Activated CD4-positive, alpha-beta T cell treated with anti-CD3 and anti-CD28 coated beads, Interleukin-2, amount 50 U/mL, for 4 hours (primary cell): Measurements from ENCODE around the gene NACA2.
"Not testable (repeated sequence)": the region's sequence is repeated elsewhere in the genome, so short reads cannot be mapped to it uniquely, and the experiment has no call there.

Experiments used
- DNase-seq, 2 experiments: peaks; one replicate each; pipeline ENCODE4 v3.0.0-alpha.2; 2020

The NACA2 gene

DNA sequence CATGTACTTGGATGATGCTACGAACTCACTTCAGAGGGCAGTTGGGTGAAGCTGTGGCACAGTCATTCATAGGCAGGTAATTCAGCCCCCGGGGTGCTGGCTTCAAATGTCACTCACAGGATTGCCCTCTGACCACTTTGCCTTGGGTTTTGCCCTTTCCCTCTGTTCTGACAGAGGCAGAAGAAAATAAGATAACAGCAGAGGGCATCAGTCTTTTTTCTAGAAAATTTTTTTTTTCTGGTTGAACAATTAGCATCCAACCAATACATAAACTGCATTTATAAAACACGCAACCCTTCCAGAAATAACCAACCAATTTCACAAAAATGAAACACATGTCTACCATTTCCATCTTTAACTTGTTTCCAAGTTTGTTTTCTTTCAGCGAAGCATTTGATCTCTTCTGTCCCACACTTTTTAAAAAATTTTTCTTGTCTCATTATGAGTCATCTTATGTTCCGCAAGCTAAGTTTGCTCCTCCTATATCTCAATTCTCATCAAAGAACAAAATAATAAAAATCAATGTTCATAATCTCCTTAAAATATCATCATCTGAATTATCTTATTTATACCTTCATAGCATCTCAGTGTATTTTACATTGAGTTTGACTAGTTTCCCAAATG lies 15.6 kb downstream of the NACA2 start:
- no peak for DNase-seq

DNA sequence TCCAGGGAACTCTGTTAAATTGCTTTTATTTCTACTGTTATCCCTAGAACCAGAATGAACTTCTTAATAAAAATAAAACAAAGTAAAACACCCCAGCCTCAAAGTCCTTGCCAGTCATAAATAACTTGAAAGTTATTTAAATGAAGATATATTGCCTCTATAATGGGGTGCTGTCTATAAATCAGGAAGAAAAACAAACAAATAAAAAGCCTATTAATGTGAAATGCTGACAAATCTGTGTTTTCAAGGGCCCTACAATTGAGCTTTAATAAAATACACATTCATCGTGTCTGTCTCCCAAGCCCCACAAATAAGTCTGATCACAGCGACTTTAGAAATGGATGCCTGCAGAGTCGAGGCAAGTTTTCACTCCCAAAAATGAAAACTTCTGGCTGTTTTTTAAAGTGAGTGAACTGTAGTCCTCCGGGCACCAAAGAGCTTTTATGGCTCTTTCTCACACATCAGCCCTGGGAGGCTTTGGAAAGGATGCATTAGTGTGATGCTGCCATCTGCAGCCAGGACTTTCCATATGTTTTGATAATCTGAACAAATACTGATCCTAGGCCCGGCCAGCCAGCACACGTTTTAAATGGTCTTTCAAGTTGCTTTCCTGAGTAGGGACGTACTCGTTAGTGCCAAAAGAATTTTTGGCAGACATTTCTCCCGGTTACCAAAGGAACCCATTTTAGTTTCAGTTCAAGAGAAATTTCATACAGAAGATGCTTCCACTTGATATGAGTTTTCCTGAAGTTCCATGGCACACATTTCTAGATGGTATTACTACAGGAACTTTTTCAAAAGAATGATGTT lies 16.3 kb downstream of the NACA2 start:
- DNase-seq = no peak

DNA sequence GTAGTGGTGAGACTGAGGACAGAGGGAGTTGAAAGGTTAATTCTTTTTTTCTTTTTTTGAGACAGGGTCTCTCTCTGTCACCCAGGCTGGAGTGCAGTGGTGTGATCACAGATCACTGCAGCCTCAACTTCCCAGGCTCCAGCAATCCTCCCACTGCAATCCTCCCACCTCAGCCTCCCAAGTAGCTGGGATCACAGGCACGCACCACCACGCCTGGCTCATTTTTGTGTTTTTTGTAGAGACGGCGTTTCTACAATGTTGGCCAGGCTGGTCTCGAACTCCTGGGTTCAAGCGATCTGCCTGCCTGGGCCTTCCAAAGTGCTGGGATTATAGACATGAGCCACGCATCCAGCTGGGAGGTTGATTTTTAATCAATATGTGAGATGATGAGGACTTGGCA lies 18.5 kb downstream of the NACA2 start:
- not testable (repeated sequence) for DNase-seq

DNA sequence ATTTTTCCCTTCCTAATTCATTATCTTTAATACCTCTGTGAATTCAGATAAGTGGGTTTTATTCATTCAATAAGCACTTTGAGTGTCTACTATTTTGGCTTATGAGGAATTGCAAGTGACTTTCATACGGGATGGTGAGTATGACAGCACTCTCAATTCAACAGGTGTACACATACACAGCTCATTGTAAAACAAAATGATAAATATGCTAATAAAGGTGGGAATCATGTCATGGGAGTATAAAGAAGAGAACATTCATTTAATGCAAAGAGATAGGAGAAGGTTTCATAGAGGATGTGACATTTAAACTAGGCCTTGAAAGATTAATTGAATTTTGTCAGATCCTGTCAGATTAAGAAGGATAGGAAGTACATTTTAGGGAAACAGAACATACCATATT lies 19.4 kb downstream of the NACA2 start:
- DNase-seq = no peak

DNA sequence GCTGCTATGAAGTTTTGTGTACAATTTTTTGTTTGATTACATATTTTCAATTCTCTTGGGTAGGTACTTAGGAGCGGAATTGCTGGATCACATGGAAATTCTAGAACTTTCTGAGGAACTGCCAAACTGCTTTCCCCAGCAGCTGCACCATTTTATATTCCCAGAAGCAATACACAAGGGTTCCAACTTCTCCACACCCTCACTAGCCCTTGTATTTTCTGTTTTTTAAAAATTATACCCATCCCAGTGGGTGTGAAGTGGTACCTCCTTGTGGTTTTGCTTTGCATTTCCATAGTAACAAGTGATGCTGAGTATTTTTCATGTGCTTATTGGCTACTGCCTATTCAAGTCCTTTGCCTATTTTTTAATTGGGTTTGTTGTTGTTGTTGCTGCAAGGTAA lies 20.9 kb downstream of the NACA2 start:
- DNase-seq = no peak

DNA sequence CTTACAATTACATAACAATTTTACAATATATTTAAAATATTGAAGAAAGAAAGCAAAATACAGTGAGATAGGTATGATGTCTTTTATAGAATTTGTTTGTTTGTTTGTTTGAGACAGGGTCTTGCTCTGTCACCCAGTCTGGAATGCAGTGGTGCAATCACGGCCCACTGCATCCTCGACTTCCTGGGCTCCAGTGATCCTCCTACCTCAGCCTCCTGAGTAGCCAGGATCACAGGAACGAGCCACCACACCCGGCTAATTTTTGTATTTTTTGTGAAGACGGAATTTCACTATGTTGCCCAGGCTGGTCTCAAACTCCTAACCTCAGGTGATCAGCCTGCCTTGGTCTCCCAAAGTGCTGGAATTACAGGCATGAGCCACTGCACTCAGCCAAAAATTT lies 21.5 kb downstream of the NACA2 start:
- not testable (repeated sequence) for DNase-seq

DNA sequence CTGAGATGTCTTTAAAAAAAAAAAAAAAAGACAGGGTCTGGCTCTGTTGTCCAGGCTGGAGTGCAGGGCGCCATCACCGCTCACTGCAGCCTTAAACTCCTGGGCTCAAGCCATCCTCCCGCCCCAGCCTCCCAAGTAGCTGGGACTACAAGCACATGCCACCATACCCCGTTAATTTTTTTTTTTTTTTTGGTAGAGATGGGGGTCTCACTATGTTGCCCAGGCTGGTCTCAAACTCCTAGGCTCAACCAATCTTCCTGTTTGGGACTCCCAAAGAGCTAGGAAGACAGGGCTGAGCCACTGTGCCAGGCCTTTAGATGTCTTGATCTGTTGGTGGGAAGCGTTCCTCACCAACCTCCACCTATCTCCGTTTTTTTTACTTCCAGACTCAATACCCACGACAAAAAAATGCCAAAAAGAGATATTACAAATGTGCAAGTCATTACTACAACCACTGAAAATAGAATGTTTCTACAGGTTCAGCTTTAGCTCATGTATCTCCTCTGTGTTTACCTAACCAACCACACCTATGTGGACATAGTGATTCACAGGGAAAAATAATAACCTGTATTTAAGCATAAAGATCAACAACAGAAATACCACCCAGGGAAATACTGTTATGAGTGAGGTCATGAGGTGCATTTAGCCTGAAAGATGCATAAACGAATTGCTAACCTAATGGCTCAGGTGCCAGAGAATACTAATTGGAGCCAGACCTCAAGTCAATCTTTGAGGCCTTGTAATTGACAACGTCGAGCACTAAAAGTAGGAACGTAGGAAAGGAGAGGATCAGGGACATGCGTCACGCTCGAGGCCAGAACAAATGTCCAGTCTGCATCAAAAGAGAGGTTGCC lies 22.6 kb downstream of the NACA2 start:
- DNase-seq = no peak

DNA sequence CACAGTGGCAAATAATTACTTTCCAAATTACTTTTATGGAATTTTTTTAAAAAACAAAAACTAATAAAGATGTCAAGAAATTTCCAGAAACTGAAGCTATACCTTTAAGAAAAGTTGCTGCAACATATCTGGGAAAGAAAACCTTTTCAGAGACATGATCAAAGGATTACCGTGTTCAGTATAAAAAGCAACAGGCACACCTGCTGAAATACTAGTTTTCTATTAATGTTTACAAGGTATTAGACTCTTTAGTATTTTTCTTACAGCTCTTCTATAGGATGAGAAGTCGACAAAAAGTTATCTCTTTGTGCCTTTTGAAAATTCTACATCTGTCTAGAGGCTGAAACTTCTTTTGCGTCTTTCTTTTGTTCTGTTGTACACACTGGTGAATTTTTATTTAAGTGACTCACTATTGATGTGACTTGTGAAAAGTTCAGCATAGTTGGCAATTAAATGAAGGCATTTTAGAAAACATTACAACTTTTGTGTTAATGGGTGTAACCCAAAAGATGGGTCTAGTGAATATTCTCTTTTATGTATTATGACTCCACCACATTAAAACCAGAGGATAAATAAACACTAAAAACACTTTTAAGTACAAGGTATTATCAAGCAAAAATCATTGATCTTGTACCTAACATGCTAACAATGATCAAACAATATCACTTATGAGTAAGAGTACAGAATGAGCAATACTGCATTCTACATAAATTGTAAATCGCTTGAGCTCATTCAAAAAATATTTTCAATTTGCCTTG lies 23.8 kb downstream of the NACA2 start:
- DNase-seq = no peak

DNA sequence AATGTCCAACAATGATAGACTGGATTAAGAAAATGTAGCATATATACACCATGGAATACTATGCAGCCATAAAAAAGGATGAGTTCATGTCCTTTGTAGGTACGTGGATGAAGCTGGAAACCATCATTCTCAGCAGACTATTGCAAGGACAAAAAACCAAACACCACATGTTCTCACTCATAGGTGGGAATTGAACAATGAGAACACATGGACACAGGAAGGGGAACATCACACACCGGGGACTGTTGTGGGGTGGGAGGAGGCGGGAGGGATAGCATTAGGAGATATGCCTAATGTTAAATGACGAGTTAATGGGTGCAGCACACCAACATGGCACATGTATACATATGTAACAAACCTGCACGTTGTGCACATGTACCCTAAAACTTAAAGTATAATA lies 24.6 kb downstream of the NACA2 start:
- not testable (repeated sequence) for DNase-seq

DNA sequence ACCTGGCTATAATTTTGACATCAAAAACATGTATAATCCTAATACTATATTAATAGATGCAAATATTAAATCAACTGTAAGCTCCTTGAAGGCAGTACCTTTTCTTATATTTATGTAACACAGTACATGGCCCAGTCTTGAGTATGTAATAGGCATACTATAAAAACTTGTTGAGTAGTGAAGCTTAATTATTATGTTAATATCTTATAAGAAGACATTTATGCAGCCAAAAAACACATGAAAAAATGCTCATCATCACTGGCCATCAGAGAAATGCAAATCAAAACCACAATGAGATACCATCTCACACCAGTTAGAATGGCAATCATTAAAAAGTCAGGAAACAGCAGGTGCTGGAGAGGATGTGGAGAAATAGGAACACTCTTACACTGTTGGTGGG lies 25.2 kb downstream of the NACA2 start:
- not testable (repeated sequence) for DNase-seq

DNA sequence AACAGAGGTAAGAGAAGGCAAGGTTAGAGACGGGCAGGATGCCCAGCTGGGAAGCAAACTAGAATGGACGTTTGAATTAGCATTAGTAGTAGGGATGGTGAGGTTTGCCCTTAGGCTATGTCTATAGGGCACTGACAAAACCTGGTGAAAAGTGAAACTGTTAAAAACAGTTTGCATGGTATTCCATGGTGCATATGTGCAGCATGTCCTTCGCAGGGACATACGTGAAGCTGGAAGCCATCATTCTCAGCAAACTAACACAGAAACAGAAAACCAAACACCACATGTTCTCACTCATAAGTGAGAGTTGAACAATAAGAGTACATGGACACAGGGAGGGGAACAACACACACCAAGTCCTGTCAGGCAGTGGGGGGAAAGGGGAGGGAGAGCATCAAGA lies 25.8 kb downstream of the NACA2 start:
- no peak for DNase-seq

DNA sequence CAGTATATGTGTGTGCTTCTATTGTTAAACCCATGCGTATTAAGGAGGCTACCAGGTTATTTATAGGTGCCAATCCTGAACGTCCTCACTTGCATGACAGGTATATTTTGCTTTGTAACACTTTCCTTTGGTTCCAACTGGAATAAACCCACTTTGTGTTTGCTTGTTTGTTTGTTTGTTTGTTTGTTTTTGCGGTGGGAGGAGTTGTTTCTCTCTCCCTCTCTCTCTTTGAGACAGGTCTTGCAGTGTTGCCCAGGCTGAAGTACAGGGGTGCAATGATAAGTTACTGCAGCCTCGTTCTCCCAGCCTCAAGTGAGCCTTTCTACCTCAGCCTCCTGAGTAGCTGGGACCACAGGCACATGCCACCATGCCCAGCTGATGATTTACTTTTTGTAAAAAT lies 28.7 kb downstream of the NACA2 start:
- DNase-seq = no peak

DNA sequence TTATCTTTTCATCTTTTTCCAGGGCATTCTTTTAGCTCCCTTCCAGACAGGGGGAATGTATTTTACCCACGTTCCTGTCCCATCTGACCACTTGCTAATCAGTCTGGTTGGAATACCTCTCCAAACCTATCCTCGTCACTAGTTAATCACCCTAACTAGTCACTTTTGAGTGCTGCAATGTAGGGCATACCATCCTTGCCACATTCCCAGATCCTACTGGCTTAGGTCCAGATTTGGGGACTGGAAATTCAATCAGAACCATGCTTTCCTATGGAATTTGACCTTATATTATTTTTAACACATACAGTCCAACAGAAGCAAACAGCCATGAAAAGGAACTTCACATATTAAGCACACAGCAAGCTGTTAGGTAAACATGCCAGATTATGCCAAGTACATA lies 29.7 kb downstream of the NACA2 start:
- no peak for DNase-seq

DNA sequence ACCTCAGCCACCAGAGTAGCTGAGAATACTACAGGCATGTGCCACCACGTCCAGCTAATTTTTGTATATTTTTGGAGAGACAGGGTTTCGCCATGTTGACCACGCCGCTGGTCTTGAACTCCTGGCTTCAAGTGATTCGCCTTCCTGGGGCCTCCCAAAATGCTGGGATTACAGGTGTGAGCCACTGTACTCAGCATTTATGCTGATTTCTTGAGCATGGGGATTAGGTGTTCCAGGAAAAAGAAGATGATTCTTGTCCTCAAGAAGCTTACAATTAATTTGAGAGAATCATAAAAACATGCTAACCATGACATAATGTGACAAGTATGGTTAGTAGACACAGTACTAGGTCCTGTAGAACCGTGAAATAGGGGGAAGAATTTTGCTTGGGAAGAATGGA lies 30.9 kb downstream of the NACA2 start:
- DNase-seq = no peak

DNA sequence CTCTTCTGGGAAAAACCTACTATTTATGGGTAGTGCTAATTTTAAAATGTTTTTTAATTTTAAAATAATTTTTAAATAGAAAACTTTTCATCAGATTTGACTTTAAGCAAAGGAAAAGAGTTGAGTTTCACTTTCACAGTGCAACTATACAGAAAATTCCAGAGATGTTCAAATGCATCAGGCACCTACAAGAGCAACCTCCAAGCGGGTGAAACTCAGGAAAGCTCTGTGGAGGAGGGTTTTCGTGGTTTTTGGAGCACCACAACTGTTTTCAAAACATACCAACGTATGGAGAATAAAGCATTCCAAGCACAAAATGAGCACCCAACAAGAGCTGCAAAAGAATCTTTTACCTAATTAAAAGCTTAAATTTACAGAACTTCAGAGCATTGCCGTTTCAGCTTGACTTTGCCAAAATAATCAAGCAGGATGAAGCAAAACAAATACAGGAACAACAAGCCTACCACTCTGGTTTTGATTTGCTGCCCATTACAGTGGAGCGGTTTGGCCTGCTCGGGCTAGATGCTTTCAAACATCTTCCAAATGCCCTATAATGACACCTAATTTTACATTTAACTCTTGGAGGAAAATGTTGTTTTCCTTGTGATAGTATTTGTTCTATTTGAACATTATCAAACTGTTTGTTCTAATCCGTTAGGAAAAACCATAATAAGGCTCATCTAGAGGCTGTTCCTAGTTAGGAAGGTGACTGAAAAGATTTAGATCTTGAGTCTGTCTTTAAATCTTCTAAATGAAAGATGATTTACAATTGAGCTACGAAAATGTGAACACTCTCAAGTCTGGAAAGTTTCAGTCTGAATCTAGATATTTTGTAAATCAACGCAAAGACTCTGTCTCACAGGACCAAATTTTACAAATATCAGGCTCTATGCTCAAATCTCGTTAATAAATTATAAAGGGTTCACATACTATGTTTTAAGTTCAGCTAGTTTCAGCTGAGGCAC lies 34.5 kb downstream of the NACA2 start:
- DNase-seq = no peak

DNA sequence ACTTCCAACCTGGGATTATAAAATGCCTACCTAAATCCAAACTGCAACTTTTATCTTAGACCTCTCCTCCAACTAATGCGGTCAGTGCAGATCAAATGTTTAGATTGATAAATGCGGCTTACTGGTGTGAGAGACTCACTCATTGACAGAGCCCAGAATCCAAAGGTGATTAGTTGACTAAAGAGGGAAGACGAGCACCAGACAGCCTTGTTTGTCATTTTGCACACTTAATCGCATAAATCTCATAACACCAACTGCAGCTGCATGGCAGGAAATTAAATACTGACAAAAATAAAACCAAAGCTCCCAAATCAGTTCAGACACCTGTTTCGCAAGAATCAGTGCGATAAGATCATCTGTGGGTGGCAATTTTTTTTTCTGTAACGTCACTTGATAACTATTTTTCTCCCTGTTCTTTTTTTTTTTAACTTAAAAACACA lies 35.9 kb downstream of the NACA2 start:
- DNase-seq = no peak

DNA sequence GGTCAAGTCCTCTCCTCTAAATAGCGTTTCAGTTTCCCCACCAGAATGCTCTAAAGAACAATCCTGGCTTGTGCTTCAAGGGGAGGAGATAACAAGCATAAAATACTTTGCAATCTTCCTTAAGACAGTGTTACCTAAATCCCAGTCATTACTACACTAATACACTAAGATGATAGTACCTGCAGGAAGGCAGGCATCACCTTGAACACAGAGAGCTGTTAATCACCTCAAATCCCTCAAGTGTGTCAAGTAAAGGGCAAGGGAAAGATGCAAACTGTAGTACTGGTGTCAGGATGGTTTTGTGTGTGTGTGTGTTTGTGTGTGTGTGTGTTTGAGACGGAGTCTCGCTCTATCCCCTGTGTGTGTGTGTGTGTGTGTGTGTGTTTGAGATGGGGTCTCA lies 36.8 kb downstream of the NACA2 start:
- DNase-seq = no peak

DNA sequence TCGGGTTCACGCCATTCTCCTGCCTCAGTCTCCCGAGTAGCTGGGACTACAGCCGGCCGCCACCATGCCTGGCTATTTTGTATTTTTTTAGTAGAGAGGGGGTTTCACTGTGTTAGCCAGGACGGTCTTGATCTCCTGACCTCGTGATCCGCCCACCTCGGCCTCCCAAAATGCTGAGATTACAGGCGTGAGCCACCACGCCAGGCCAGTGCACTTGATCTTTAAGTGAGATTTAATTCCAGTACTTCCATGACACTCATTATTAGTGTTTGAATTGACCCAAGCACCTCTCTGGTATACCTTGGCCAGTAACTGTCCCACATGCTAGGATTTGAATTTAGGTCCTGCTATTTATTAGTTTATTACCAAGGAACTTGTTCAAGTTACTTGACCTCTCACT lies 38.5 kb downstream of the NACA2 start:
- not testable (repeated sequence) for DNase-seq

DNA sequence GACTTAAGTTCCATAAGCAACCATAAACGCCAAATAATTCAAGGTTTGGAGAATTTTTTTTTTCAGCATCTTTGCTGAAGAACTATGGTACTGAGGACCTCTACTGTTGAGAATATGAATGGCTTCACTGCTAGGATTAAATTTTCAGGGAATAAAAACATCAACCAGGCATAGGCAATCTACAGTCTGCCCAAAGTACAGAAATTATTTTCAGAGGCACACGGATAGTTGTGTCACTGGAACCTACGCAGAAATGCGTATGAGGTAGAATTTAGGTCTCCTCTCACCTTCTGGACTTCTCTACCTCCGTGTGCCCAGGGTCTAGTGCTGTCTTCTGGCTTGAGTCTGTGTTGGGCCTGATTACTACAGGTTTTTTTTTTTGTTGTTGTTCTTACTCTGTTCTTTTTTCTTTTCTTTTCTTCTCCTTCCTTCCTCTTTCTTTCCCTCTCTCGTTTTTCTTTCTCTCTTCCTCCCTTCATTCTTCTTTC lies 39.7 kb downstream of the NACA2 start:
- no peak for DNase-seq

DNA sequence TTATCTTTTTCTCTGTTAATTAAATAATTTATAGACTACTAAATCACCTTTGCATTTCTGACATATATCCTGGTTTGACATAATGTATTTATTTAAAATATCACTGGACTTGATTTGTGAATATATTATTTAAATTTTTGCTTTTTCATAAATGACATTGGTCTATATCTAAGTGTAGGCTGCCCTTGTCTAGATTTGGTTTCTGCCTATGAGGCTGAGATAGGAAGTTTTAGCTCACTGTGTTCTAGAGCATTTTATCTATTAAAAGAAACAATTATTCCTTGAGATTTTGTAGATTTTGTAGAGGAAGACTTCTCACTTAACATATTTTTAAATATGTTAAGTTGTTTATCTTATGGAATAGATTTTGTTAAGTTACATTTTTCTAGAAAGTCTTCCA lies 43.9 kb downstream of the NACA2 start:
- DNase-seq = no peak

DNA sequence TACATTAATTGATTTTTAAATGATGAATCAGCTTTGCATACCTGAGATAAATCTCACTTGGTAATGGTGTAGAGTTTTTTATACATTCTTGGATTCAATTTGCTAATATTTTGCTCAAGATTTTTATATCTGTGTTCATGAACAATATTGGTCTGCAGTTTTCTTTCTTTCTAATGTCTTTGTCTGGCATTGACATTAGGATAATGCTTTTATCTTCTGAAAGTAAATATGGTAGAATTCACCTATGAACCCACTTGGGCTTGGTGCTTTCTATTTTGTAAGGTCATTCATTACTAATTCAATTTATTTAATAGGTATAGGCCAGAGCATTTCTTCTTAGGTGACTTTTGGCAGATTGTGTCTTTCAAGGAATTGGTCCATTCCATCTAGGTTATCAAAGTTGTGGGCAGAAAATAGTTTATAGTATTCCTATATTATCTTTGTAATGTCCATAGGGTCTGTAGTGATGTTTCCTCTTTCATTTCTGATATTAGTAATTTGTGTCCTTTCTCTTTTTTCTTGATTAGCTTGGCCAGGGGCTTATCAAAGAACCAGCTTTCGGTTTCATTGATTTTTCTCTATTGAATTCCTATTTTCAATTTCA lies 45.6 kb downstream of the NACA2 start:
- no peak for DNase-seq
